HepG2 (cell line): Measurements from ENCODE around the gene TRMT1. TPM values are rescaled to one million over a fixed set of nuclear protein-coding genes. Genes with fewer than 3 reads are reported as not detected.

ENCODE experiments used
- AGO1 ChIP-seq: fragments of 200-400 bp; formaldehyde crosslinking; IDR thresholded peaks from 2 replicates; pipeline ENCODE4 v1.6.1; 2017; ENCODE audit warnings: mild to moderate bottlenecking, low read depth, low read length, moderate library complexity; ENCODE audit not compliant: poor library complexity, severe bottlenecking
- CREM ChIP-seq, 2 experiments: sonication (generic) in 1 of 2; formaldehyde crosslinking in 1 of 2; IDR thresholded peaks; 2 replicates each; pipeline versions ENCODE4 v1.4.0 to v1.6.1; 2016 to 2020; ENCODE audit warnings: antibody characterized with exemption in 1 of 2, mild to moderate bottlenecking in 1 of 2, missing genetic modification reagents in 1 of 2
- ELF1 ChIP-seq: sonication (generic); formaldehyde crosslinking; IDR thresholded peaks from 2 replicates; pipeline ENCODE4 v1.4.0; 2020; ENCODE audit warnings: missing genetic modification reagents
- FOXK2 ChIP-seq: fragments of 450-650 bp; IDR thresholded peaks from 2 replicates; pipeline ENCODE4 v1.6.1; 2016
- GATAD1 ChIP-seq: IDR thresholded peaks from 2 replicates; pipeline ENCODE4 v1.6.1; 2016; ENCODE audit warnings: missing genetic modification reagents, missing compliant biosample characterization
- IRX3 ChIP-seq: sonication (generic); formaldehyde crosslinking; IDR thresholded peaks from 2 replicates; pipeline ENCODE4 v1.8.1; 2023; ENCODE audit warnings: mild to moderate bottlenecking, low read depth, missing genetic modification reagents, borderline replicate concordance
- MYC ChIP-seq: sonication (generic); formaldehyde crosslinking; IDR thresholded peaks from 2 replicates; pipeline ENCODE4 v1.9.0; 2021; ENCODE audit warnings: missing genetic modification reagents, borderline replicate concordance
- NFE2L1 ChIP-seq: sonication (generic); formaldehyde crosslinking; IDR thresholded peaks from 2 replicates; pipeline ENCODE4 v1.4.0; 2020; ENCODE audit warnings: missing genetic modification reagents, mild to moderate bottlenecking, borderline replicate concordance
- SKI ChIP-seq: fragments of 450-650 bp; IDR thresholded peaks from one replicate; pipeline ENCODE4 v1.6.1; 2018; ENCODE audit warnings: mild to moderate bottlenecking; ENCODE audit not compliant: partially characterized antibody
- SMYD3 ChIP-seq: sonication (generic); formaldehyde crosslinking; IDR thresholded peaks from 2 replicates; pipeline ENCODE4 v1.8.1; 2023; ENCODE audit warnings: mild to moderate bottlenecking, missing genetic modification reagents
- TBP ChIP-seq: sonication (generic); formaldehyde crosslinking; IDR thresholded peaks from 2 replicates; pipeline ENCODE4 v1.5.0; 2020; ENCODE audit warnings: missing genetic modification reagents
- TCF7L2 ChIP-seq: IDR thresholded peaks from 2 replicates; pipeline ENCODE4 v1.6.1; 2011; ENCODE audit warnings: mild to moderate bottlenecking, low read depth, low read length, moderate library complexity
- ZBTB33 ChIP-seq: sonication (generic); formaldehyde crosslinking; IDR thresholded peaks from 2 replicates; pipeline ENCODE4 v1.4.0; 2020; ENCODE audit warnings: missing genetic modification reagents
- ZNF609 ChIP-seq: sonication (generic); formaldehyde crosslinking; IDR thresholded peaks from 2 replicates; pipeline ENCODE4 v1.4.0; 2020; ENCODE audit warnings: mild to moderate bottlenecking, missing genetic modification reagents, borderline replicate concordance
- ZNF619 ChIP-seq: sonication (generic); formaldehyde crosslinking; IDR thresholded peaks from 2 replicates; pipeline ENCODE4 v1.4.0; 2020; ENCODE audit warnings: mild to moderate bottlenecking, missing genetic modification reagents
- ZNF687 ChIP-seq: sonication (generic); formaldehyde crosslinking; IDR thresholded peaks from 2 replicates; pipeline ENCODE4 v1.5.1; 2020; ENCODE audit warnings: mild to moderate bottlenecking, missing genetic modification reagents, moderate library complexity
- ZNF737 ChIP-seq: sonication (generic); formaldehyde crosslinking; IDR thresholded peaks from 2 replicates; pipeline ENCODE4 v1.5.0; 2020; ENCODE audit warnings: missing genetic modification reagents, mild to moderate bottlenecking, borderline replicate concordance
- polyA plus RNA-seq, 8 experiments: library from polyadenylated mRNA; depleted of rRNA in 3 of 8; stranded (reverse) in 7 of 8; unstranded in 1 of 8; fragments of >200 nt; fragmentation: Illumina TruSeq in 4 of 8; extraction: Trizol in 4 of 8; gene quantifications; 2 replicates each; pipeline versions ENCODE4 v1.2.1 to v1.2.3, GENCODE V29; 2011 to 2016; ENCODE audit warnings: low read depth in 4 of 8, missing spikeins in 1 of 8, mixed read lengths in 1 of 8; ENCODE audit not compliant: insufficient read depth in 1 of 8
- total RNA-seq, 5 experiments: library from RNA; depleted of rRNA; stranded (reverse); fragments of >200 nt; fragmentation: Illumina TruSeq; extraction: Trizol; gene quantifications; 2 replicates each; pipeline ENCODE4 v1.2.3, GENCODE V29; 2016; ENCODE audit warnings: low read depth in 1 of 5

The TRMT1 gene
- total and polyA plus RNA-seq, 2 of the 13 experiments (the other 11 are each of a cell fraction or from before 2014, with no cell fraction given), result 35.5 to 44.1 TPM

GRCh38 chr19:13093407-13094105, 23.0 kb downstream of the TRMT1 start (continued):
- TF ChIP-seq ZNF609 (no peak), AGO1 (no peak), IRX3 (CRISPR knock-in tag) (no peak), ZNF619 (0 out of 2 replicates have a peak, but pooled peaks have one; percentile 69), ZNF687 (CRISPR knock-in tag) (peak; percentile 59), ZBTB33 (CRISPR knock-in tag) (peak; percentile 56; the same call in 1 of the 2 replicates), CREM (IDR thresholded peaks at IDR 0.05) (0 out of 2 replicates have a peak, but pooled peaks have one; percentile 24), CREM (CRISPR knock-in tag; IDR thresholded peaks at IDR 0.05) (no peak), MYC (CRISPR knock-in tag) (peak; percentile 40; the same call in 1 of the 2 replicates), SKI (peak; percentile 16), TBP (CRISPR knock-in tag) (0 out of 2 replicates have a peak, but pooled peaks have one; percentile 36), GATAD1 (CRISPR knock-in tag) (peak; percentile 36; the same call in 1 of the 2 replicates), ZNF737 (no peak), SMYD3 (CRISPR knock-in tag) (no peak), NFE2L1 (CRISPR knock-in tag) (0 out of 2 replicates have a peak, but pooled peaks have one; percentile 43), FOXK2 (no peak), TCF7L2 (no peak), ELF1 (CRISPR knock-in tag) (no peak)
